Transverse colon (tissue), 4 donors: Measurements from ENCODE around the gene VPS51. TPM values are rescaled to one million over a fixed set of nuclear protein-coding genes. Genes with fewer than 3 reads are reported as not detected.
A peak's percentile ranks its signal among the peaks of the same experiment; 100 is the strongest.

Experiments
- DNase-seq: peaks from one replicate; pipeline ENCODE4 v3.0.0-alpha.2; 2019
- H3K27ac ChIP-seq, 4 donors: fragments of 200-600 bp; sonication (generic); 2 replicates each; pipeline ENCODE4 v1.5.1; 2016 to 2018; ENCODE audit warnings: inconsistent platforms in 4 of 4
- H3K27me3 ChIP-seq: fragments of 200-600 bp; sonication (generic); 2 replicates; pipeline ENCODE4 v1.5.1; 2017; ENCODE audit warnings: inconsistent platforms
- H3K36me3 ChIP-seq, 4 donors: fragments of 200-600 bp; sonication (generic); 2 replicates each; pipeline ENCODE4 v1.5.1; 2017 to 2019; ENCODE audit warnings: inconsistent platforms in 4 of 4
- H3K4me1 ChIP-seq, 4 donors: fragments of 200-600 bp; sonication (generic); 2 replicates each; pipeline ENCODE4 v1.5.1; 2017 to 2020; ENCODE audit warnings: inconsistent platforms in 4 of 4
- H3K4me3 ChIP-seq, 4 donors: fragments of 200-600 bp; sonication (generic); 1 replicate in 1 of 4; 2 replicates in 3 of 4; pipeline versions ENCODE4 v1.5.1 to v1.6.1; 2017 to 2019; ENCODE audit warnings: inconsistent platforms in 4 of 4
- H3K9me3 ChIP-seq, 2 donors: fragments of 200-600 bp; sonication (generic); 2 replicates each; pipeline ENCODE4 v1.5.1; 2017 to 2019; ENCODE audit warnings: inconsistent platforms in 2 of 2
- CTCF ChIP-seq, 5 experiments: fragments of 200-600 bp in 3 of 5; fragments of 450-650 bp in 2 of 5; sonication (generic) in 3 of 5; IDR thresholded peaks; 1 replicate in 2 of 5; 2 replicates in 3 of 5; pipeline ENCODE4 v1.5.1; 2016 to 2017; ENCODE audit warnings: antibody characterized with exemption in 5 of 5, inconsistent platforms in 3 of 5, mild to moderate bottlenecking in 2 of 5, moderate library complexity in 1 of 5
- EP300 ChIP-seq: sonication (generic); formaldehyde crosslinking; IDR thresholded peaks from one replicate; pipeline ENCODE4 v1.6.1; 2017; ENCODE audit warnings: antibody characterized with exemption, low read depth
- POLR2A ChIP-seq: fragments of 450-650 bp; IDR thresholded peaks from one replicate; pipeline ENCODE4 v1.6.1; 2016; ENCODE audit warnings: antibody characterized with exemption, mild to moderate bottlenecking, moderate library complexity
- POLR2AphosphoS5 ChIP-seq, 3 donors: sonication (generic); formaldehyde crosslinking; IDR thresholded peaks; one replicate each; pipeline ENCODE4 v1.6.1; 2016; ENCODE audit warnings: antibody characterized with exemption in 3 of 3
- WGBS, 2 donors: methylation state at CpG; one replicate each; pipeline ENCODE4 v1.1.5; 2018; ENCODE audit warnings: low coverage in 1 of 2; 5-methylcytosine and 5-hydroxymethylcytosine counted together
- in situ Hi-C, 4 donors: fragments of 200-750 bp; cut with MboI; loops; one replicate each; pipeline versions ENCODE4 v1.15.0 to v1.15.1; 2017; ENCODE audit warnings: low sequenced_read_pairs in 3 of 4, low pct_ligation_motif_present in 1 of 4, low pct_unique_long_range_greater_than_20kb in 1 of 4
- intact Hi-C: fragments of 100-400 bp; cut with DNase I; formaldehyde crosslinking; loops from one replicate; pipeline ENCODE4 v1.15.1; 2023; ENCODE audit warnings: low total_unique reads
- total RNA-seq, 4 donors: library from RNA; depleted of rRNA; stranded (reverse); fragments of >200 nt; gene quantifications; one replicate each; pipeline ENCODE4 v1.1.0, GENCODE V29; 2016

The VPS51 gene
- total RNA-seq, 4 donors from 2014 or later = 252 to 560 (median 437) TPM

DNA sequence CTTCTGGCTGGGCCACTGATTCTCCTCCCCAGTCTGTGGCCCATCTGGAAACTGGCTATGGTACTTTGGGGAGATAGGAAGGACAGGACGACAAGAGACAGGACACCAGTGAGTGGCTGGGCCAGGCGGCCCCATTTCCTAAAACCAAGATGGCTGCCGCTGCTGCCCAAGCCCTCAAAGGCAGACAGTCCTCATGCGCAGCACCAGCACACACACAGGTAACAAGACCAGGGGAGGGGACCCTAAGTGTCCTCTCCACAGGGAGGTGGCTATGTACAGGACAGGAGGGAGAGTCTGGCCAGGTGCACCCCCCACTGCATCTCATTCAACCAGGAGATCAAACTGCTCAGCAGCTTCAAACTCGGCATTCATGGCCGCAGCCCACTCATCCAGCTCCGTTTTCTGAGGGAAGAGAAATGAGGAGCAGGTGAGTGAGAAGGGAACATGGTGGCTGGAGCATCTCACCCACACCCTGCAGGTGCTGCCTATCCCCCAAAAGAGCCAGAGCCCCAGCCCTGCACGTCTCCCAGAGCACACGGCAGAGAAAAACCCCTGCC is 17.1 kb upstream of the VPS51 start:
- no peak overlapping the region for H3K4me3 ChIP-seq
- H3K36me3 ChIP-seq = no peaks in the 10 kb centered on the region
- H3K27ac ChIP-seq = peak overlapping the region in 2 of 4 donors; percentile 4 to 38
- DNase-seq = no peak
- intact Hi-C loops = no loop called here
- H3K27me3 ChIP-seq = no peaks in the 10 kb centered on the region
- in situ Hi-C loops = no loop called here
- TF ChIP-seq CTCF (IDR thresholded peaks at IDR 0.05) (no peak), POLR2AphosphoS5 (IDR thresholded peaks at IDR 0.05) (no peak), POLR2A (no peak), EP300 (no peak)
- peaks cover 5 to 14% (median 10%) of the 10 kb centered on the region in 4 donors for H3K4me1 ChIP-seq
- 80% methylated on average over 6 of the region's 9 CpGs; no CpG with 5 or more reads in 1 of the 2 donors for WGBS, 2 donors
- H3K9me3 ChIP-seq = no peaks in the 10 kb centered on the region

- intact Hi-C loops = no loop called here
- peaks cover 0 to 12% (median 0%) of the 10 kb centered on the region in 4 donors for H3K36me3 ChIP-seq
- DNase-seq = no peak
- in situ Hi-C loops = no loop called here
- H3K4me1 ChIP-seq = peaks cover 11 to 22% (median 16%) of the 10 kb centered on the region in 4 donors
- 2 to 3% methylated on average over 8 to 13 of the region's 13 CpGs for WGBS, 2 donors
- H3K27me3 ChIP-seq = no peaks in the 10 kb centered on the region
- peak overlapping the region; percentile 90 to 96 (median 94) for H3K27ac ChIP-seq
- no peak for TF ChIP-seq POLR2A
- no peak for TF ChIP-seq CTCF (IDR thresholded peaks at IDR 0.05)
- no peak for TF ChIP-seq POLR2AphosphoS5 (IDR thresholded peaks at IDR 0.05)
- TF ChIP-seq EP300 = no peak
- H3K4me3 ChIP-seq = peak overlapping the region; percentile 50 to 91 (median 66)
- H3K9me3 ChIP-seq = no peaks in the 10 kb centered on the region
Measured at GRCh38 chr11:65083134-65083833, 12.7 kb upstream of the VPS51 start.

DNA sequence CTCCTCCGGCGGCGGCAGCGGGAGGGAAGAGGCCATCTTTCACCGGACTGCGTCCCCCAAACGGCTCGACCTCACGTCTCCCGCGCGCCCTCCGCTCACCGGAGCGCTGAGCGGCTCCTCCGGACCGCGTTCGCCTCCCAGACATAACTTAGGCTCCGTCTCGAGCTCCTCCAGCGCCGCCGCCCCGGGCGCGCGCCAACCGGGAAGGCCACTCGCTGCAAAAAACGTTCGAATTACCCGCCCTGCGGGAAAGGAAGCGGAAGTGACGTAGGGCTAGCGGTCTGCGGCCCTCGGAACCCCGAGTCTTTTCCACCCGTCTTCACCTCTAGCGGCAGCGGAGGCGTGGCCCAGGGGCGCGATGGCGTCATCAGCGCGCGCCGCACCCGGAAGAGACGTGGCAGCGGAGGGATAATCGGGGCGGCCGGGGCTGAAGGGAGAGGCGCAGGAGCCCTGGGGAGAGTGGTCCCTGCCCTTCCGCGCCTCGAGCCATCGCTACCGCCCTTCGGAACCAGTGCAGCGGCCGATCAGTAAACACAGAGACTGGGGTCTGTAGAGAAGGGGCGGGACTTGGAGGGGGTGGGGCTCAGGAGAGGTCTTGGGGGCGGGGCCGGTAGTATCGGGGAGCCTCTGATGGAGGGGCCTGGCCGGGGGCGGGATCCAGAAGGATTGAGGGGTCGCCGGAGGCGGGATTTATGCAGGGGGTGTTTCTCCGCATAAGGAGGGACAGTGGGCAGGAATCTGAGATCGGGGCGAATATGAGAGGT is 12.0 kb upstream of the VPS51 start, which contains the start of the genes CDCA5 and ZFPL1:
Gene CDCA5 (minus strand): TSS at position 207 of the 764 bp plus-strand sequence. CDS start 62 bp downstream, at position 145.
Gene ZFPL1 (plus strand): TSS at position 389 of the 764 bp plus-strand sequence. CDS start 477 bp downstream, outside the sequence.
- H3K36me3 ChIP-seq = peaks cover 0 to 12% (median 0%) of the 10 kb centered on the region in 4 donors
- peaks cover 11 to 21% (median 15%) of the 10 kb centered on the region in 4 donors for H3K4me1 ChIP-seq
- peak within 1 kb of the TSS; percentile 61 to 91 (median 66) for H3K4me3 ChIP-seq
- peak; percentile 96 for DNase-seq
- no peaks in the 10 kb centered on the region for H3K27me3 ChIP-seq
- in situ Hi-C loops = no loop called here
- 0 to 1% methylated on average over 4 to 62 of the region's 79 CpGs for WGBS, 2 donors
- intact Hi-C loops = no loop called here
- peak within 1 kb of the TSS; percentile 90 to 96 (median 94) for H3K27ac ChIP-seq
- no peaks in the 10 kb centered on the region for H3K9me3 ChIP-seq
- peak; percentile 90 to 95 (median 93) for TF ChIP-seq POLR2AphosphoS5 (IDR thresholded peaks at IDR 0.05)
- no peak for TF ChIP-seq EP300
- peak; percentile 83 for TF ChIP-seq POLR2A

DNA sequence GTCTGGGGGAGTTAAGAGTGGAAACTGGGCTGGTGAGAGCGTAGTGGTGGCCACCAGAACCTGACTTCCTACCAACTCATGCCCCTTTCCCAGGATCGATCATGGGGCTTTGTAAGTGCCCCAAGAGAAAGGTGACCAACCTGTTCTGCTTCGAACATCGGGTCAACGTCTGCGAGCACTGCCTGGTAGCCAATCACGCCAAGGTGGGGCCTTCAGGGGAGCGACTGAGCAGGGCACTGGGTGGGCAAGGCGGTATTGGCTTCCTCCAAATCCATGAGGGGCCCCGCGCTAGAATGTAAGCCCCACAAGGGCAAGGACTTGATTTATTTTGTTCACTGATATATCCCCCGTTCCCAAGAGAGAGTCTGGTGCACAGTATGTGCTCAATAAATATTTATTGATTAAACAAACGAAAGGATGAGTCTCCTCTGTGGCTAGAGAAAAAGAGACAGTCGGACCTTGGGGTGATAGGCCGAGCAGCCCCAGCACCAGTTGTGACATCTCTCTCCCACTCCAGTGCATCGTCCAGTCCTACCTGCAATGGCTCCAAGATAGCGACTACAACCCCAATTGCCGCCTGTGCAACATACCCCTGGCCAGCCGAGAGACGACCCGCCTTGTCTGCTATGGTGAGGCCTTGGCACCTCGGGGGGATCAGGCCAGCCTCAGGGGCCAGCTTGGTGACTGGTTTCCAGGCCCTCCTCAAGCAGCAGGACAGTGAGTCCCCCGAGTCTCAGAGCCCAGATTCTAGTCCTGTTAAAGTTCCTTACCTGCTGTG is 11.2 kb upstream of the VPS51 start:
- peak overlapping the region; percentile 61 to 91 (median 66) for H3K4me3 ChIP-seq
- intact Hi-C loops (no loop called here), in situ Hi-C loops (no loop called here)
- WGBS, 2 donors = 44 to 72% methylated on average over 3 to 22 of the region's 23 CpGs
- no peak for DNase-seq
- TF ChIP-seq CTCF (IDR thresholded peaks at IDR 0.05) (no peak), POLR2AphosphoS5 (IDR thresholded peaks at IDR 0.05) (no peak), EP300 (no peak), POLR2A (no peak)
- H3K27ac ChIP-seq = peak overlapping the region; percentile 90 to 96 (median 94)
- peaks cover 0 to 12% (median 0%) of the 10 kb centered on the region in 4 donors for H3K36me3 ChIP-seq
- H3K27me3 ChIP-seq = no peaks in the 10 kb centered on the region
- peaks cover 11 to 21% (median 15%) of the 10 kb centered on the region in 4 donors for H3K4me1 ChIP-seq
- no peaks in the 10 kb centered on the region for H3K9me3 ChIP-seq
